Anterior cingulate cortex (tissue), 58 donors: ENCODE results near the gene OR2F1.

Experiments
- DNase-seq, 58 donors: peaks; one replicate each; lab custom pipeline; 2025; lab: John Stamatoyannopoulos, UW

OR2F1 gene

GRCh38 chr7:143948733-143949132 is 5.9 kb upstream of the OR2F1 start:
- DNase-seq: no peak

- DNase-seq: no peak
These were observed 1.2 kb upstream of the OR2F1 start for GRCh38 chr7:143953421-143953820.

- DNase-seq: no peak
These were observed 509 bp upstream of the OR2F1 start for GRCh38 chr7:143954135-143954534.

- no peak for DNase-seq
These were observed 4.1 kb downstream of the OR2F1 start for GRCh38 chr7:143958781-143959180.

- DNase-seq: peak in 1 of 58 donors; percentile 8
These were observed 6.4 kb downstream of the OR2F1 start for GRCh38 chr7:143960813-143961610.

- no peak for DNase-seq
These were observed 10.6 kb downstream of the OR2F1 start for GRCh38 chr7:143965280-143965679.

- DNase-seq: no peak
These were observed 12.8 kb downstream of the OR2F1 start for GRCh38 chr7:143967398-143967797.

- DNase-seq: no peak
These were observed 19.3 kb downstream of the OR2F1 start for GRCh38 chr7:143973870-143974416.

GRCh38 chr7:143974459-143974858 is 19.8 kb downstream of the OR2F1 start:
- no peak for DNase-seq

- no peak for DNase-seq
These were observed 21.0 kb downstream of the OR2F1 start for GRCh38 chr7:143975617-143976016.

- no peak for DNase-seq
These were observed 23.9 kb downstream of the OR2F1 start for GRCh38 chr7:143978585-143978984.

GRCh38 chr7:143979359-143979758 is 24.7 kb downstream of the OR2F1 start:
- DNase-seq: no peak

GRCh38 chr7:143979998-143980397 is 25.4 kb downstream of the OR2F1 start:
- no peak for DNase-seq

GRCh38 chr7:143980746-143981510 is 26.3 kb downstream of the OR2F1 start:
- DNase-seq: no peak

- no peak for DNase-seq
These were observed 29.3 kb downstream of the OR2F1 start for GRCh38 chr7:143983960-143984359.

- no peak for DNase-seq
These were observed 32.9 kb downstream of the OR2F1 start for GRCh38 chr7:143987513-143987912.

GRCh38 chr7:143988976-143989745 is 34.5 kb downstream of the OR2F1 start:
- DNase-seq: no peak

- no peak for DNase-seq
These were observed 38.0 kb downstream of the OR2F1 start for GRCh38 chr7:143992670-143993069.

- DNase-seq: no peak
These were observed 39.3 kb downstream of the OR2F1 start for GRCh38 chr7:143993924-143994323.

- DNase-seq: no peak
These were observed 45.4 kb downstream of the OR2F1 start, which contains the start of gene OR6B1 for GRCh38 chr7:144000020-144000419. Gene OR6B1 (plus strand): TSS chr7:144000320. CDS start chr7:144003997, 3,677 bp downstream.

GRCh38 chr7:144001543-144001942 is 46.9 kb downstream of the OR2F1 start:
- DNase-seq: no peak
